Adrenal gland (tissue), 5 donors: ENCODE data around the gene RDH16.
"Not testable (repeated sequence)": the region's sequence is repeated elsewhere in the genome, so short reads cannot be mapped to it uniquely, and the experiment has no call there.

Source experiments
- POLR2A ChIP-seq, 2 donors: fragments of 450-650 bp; IDR thresholded peaks; one replicate each; pipeline ENCODE4 v1.6.1; 2017; ENCODE audit warnings: antibody characterized with exemption in 2 of 2, mild to moderate bottlenecking in 2 of 2, moderate library complexity in 1 of 2
- TF ChIP-seq, protein P1 (sequence below), 6 experiments: fragments of 450-650 bp in 4 of 6; fragments of 200-600 bp in 2 of 6; sonication (generic) in 1 of 6; IDR thresholded peaks; 1 replicate in 5 of 6; 2 replicates in 1 of 6; pipeline versions ENCODE4 v1.5.1 to v1.8.0; 2016 to 2021; ENCODE audit warnings: antibody characterized with exemption in 6 of 6, mild to moderate bottlenecking in 2 of 6, moderate library complexity in 1 of 6
- donor health status: DM: no; HTN: no; CAD: no.

DNA sequence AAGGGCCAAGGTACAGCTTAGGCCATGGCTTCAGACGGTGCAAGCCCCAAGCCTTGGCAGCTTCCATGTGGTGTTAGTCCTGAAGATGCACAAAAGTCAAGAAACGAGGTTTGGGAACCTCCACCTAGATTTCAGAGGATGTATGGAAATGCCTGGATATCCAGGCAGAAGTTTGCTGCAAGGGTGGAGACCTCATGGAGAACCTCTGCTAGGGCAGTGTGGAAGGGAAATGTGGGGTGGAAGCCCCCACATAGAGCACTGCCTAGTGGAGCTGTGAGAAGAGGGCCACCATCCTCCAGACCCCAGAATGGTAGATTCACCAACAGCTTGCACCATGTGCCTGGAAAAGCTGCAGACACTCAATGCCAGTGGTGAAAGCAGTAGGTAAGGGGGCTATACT lies 48.0 kb downstream of the RDH16 start:
- TF ChIP-seq, protein P1, sequence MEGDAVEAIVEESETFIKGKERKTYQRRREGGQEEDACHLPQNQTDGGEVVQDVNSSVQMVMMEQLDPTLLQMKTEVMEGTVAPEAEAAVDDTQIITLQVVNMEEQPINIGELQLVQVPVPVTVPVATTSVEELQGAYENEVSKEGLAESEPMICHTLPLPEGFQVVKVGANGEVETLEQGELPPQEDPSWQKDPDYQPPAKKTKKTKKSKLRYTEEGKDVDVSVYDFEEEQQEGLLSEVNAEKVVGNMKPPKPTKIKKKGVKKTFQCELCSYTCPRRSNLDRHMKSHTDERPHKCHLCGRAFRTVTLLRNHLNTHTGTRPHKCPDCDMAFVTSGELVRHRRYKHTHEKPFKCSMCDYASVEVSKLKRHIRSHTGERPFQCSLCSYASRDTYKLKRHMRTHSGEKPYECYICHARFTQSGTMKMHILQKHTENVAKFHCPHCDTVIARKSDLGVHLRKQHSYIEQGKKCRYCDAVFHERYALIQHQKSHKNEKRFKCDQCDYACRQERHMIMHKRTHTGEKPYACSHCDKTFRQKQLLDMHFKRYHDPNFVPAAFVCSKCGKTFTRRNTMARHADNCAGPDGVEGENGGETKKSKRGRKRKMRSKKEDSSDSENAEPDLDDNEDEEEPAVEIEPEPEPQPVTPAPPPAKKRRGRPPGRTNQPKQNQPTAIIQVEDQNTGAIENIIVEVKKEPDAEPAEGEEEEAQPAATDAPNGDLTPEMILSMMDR (IDR thresholded peaks at IDR 0.05): not testable (repeated sequence)
- not testable (repeated sequence) for TF ChIP-seq POLR2A (IDR thresholded peaks at IDR 0.05)
